T-cell (primary cell): ENCODE results near the gene RAB22A. TPM values are rescaled to one million over a fixed set of nuclear protein-coding genes. Genes with fewer than 3 reads are reported as not detected.

Experiments
- ATAC-seq, 4 experiments: fragments of 200-7000 bp in 3 of 4; fragments of 150-1000 bp in 1 of 4; cut with Tn5 transposase; replicated peaks in 1 of 4; 1 replicate in 3 of 4; 2 replicates in 1 of 4; pipeline ENCODE4 v1.10.0; 2021; ENCODE audit warnings: moderate library complexity in 3 of 4, mild to moderate bottlenecking in 2 of 4, moderate number of reproducible peaks in 1 of 4
- CTCF ChIA-PET, 2 donors: fragments of 300-600 bp; sonication (Branson Sonifier 250); formaldehyde crosslinking; loops; one replicate each; lab custom pipeline; 2022; ENCODE audit warnings: antibody characterized with exemption in 2 of 2; lab: Charles Lee
- POLR2A ChIA-PET, 2 donors: fragments of 300-600 bp; sonication (Branson Sonifier 250); formaldehyde crosslinking; loops; one replicate each; lab custom pipeline; 2022; ENCODE audit warnings: antibody characterized with exemption in 2 of 2; lab: Charles Lee
- DNase-seq, 35 experiments: peaks; one replicate each; pipeline versions ENCODE4 v3.0.0 to v3.0.0-alpha.2; 2013 to 2023
- H3K27ac ChIP-seq: one replicate; pipeline ENCODE4 v1.5.1; 2013; ENCODE audit warnings: low read length
- H3K27me3 ChIP-seq, 2 experiments: replicated peaks in 1 of 2; 1 replicate in 1 of 2; 2 replicates in 1 of 2; pipeline versions ENCODE4 v1.6.1 to v1.7.0; 2013; ENCODE audit warnings: low read length in 1 of 2, mixed read lengths in 1 of 2; ENCODE audit not compliant: control insufficient read depth in 2 of 2, insufficient read depth in 2 of 2; ENCODE audit errors: extremely low read depth in 1 of 2
- H3K36me3 ChIP-seq, 2 donors: 1 replicate in 1 of 2; 2 replicates in 1 of 2; pipeline versions ENCODE4 v1.6.1 to v1.7.0; 2013; ENCODE audit warnings: low read length in 1 of 2; ENCODE audit not compliant: control insufficient read depth in 2 of 2, insufficient read depth in 1 of 2; ENCODE audit errors: extremely low read depth in 1 of 2
- H3K4me1 ChIP-seq, 2 experiments: 1 replicate in 1 of 2; 2 replicates in 1 of 2; pipeline versions ENCODE4 v1.6.1 to v1.7.0; 2013; ENCODE audit warnings: low read length in 2 of 2, mixed read lengths in 1 of 2; ENCODE audit not compliant: insufficient read depth in 2 of 2, control insufficient read depth in 1 of 2; ENCODE audit errors: extremely low read depth in 1 of 2
- H3K4me3 ChIP-seq, 2 donors: 1 replicate in 1 of 2; 2 replicates in 1 of 2; pipeline versions ENCODE4 v1.5.1 to v1.7.0; 2013; ENCODE audit warnings: mild to moderate bottlenecking in 2 of 2, low read length in 1 of 2, moderate library complexity in 1 of 2; ENCODE audit not compliant: control insufficient read depth in 1 of 2; ENCODE audit errors: extremely low read depth in 1 of 2
- H3K9me3 ChIP-seq: 2 replicates; pipeline ENCODE4 v1.7.0; 2013
- H3K27ac Mint-ChIP-seq, 2 donors: one replicate each; pipeline ENCODE4 v1.8.0; 2020 to 2021; ENCODE audit warnings: mild to moderate bottlenecking in 2 of 2, mixed read lengths in 2 of 2
- H3K27me3 Mint-ChIP-seq, 2 donors: one replicate each; pipeline ENCODE4 v1.8.0; 2021 to 2022; ENCODE audit warnings: mixed read lengths in 2 of 2
- H3K36me3 Mint-ChIP-seq: one replicate; pipeline ENCODE4 v1.8.0; 2021; ENCODE audit warnings: mixed read lengths
- H3K4me1 Mint-ChIP-seq, 3 donors: one replicate each; pipeline ENCODE4 v1.8.0; 2020 to 2022; ENCODE audit warnings: mixed read lengths in 3 of 3, mild to moderate bottlenecking in 1 of 3
- H3K4me3 Mint-ChIP-seq, 3 donors: one replicate each; pipeline ENCODE4 v1.8.0; 2020 to 2022; ENCODE audit warnings: mild to moderate bottlenecking in 3 of 3, mixed read lengths in 3 of 3, moderate library complexity in 3 of 3
- H3K9me3 Mint-ChIP-seq, 3 donors: one replicate each; pipeline ENCODE4 v1.8.0; 2020 to 2022; ENCODE audit warnings: mixed read lengths in 3 of 3
- WGBS: methylation state at CpG from one replicate; pipeline ENCODE4 v1.1.5; 2013; ENCODE audit warnings: missing lambda C conversion rate; ENCODE audit not compliant: insufficient coverage; 5-methylcytosine and 5-hydroxymethylcytosine counted together
- total RNA-seq, 35 experiments: library from RNA in 6 of 35; stranded (reverse) in 6 of 35; fragments of 120-200 nt in 1 of 35; gene quantifications; one replicate each; pipeline versions ENCODE4 v1.2.1 to v1.2.4 and lab custom pipeline; 2013 to 2026

RAB22A gene
- total RNA-seq, 5 donors from 2014 or later (not counting 1 experiment from before 2014, with no cell fraction given): 15.3 to 23.0 (median 20.4) TPM

DNA sequence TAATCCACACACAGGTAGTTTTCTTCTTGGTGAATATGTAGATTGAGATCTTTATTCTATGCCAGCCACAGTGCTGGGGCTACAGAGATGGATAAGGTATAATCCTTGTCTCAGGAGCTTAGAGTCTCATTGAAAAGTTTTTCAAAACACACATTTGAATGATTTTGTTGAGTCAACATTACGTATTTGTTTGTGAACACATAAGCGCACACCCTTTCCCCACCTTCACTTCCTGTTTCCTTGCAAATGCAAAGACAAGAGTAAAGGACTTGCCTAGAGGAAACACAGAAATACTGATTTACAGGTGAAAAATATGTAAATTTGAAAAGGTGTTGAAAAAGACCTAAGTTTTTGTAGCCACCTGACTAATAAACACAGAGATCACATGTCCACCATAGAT is 107.3 kb downstream of the RAB22A start:
- DNase-seq: peak in 8 of 35 experiments; percentile 2 to 35 (median 6)
- no peaks in the 10 kb centered on the region for H3K9me3 Mint-ChIP-seq
- ChIA-PET POLR2A (interaction anchor here in 1 of 2 donors (0.5 kb wide), 1 partner anchor 26 kb away, joined by 3 read pairs; no protein-coding TSS in a partner anchor), CTCF (interaction anchor here (0.5 to 0.9 kb wide), 2 partner anchors 9 to 927 kb away, joined by 3 read pairs; no protein-coding TSS in a partner anchor)
- peak in 2 of 4 experiments; percentile 55 to 58 for ATAC-seq
- H3K4me1 Mint-ChIP-seq: peaks cover 29 to 48% (median 40%) of the 10 kb centered on the region in 3 donors
- H3K27ac ChIP-seq: no peak overlapping the region
- peaks cover 2 to 17% of the 10 kb centered on the region in 2 experiments for H3K4me1 ChIP-seq
- H3K27me3 Mint-ChIP-seq: no peaks in the 10 kb centered on the region
- peak overlapping the region; percentile 50 to 57 (median 55) for H3K4me3 Mint-ChIP-seq
- peaks cover 38% of the 10 kb centered on the region for H3K36me3 Mint-ChIP-seq
- peak overlapping the region; percentile 85 to 87 for H3K27ac Mint-ChIP-seq
- H3K36me3 ChIP-seq: peaks cover 3 to 34% of the 10 kb centered on the region in 2 donors
- no CpG with 5 or more reads among the region's 2 CpGs for WGBS
- H3K27me3 ChIP-seq: no peaks in the 10 kb centered on the region
- H3K9me3 ChIP-seq: no peaks in the 10 kb centered on the region
- H3K4me3 ChIP-seq: no peak overlapping the region

Other genes with a start within 250 kb of the RAB22A start
- gene ANKRD60, start 81.1 kb upstream of the RAB22A start, total RNA-seq: under 1 TPM in 1 of 5 donors, not detected in 4; 0.82 TPM
- gene VAPB, start 79.5 kb downstream of the RAB22A start, total RNA-seq: 10 to 100 TPM; 26.4 to 35.0 (median 30.8) TPM
- gene APCDD1L, start 205.7 kb downstream of the RAB22A start, total RNA-seq: not detected